NCI-H1092 (cell line): ENCODE results near the gene GRHL3.
A peak's percentile ranks its signal among the peaks of the same experiment; 100 is the strongest.

Experiments
- DNase-seq: peaks from one replicate; lab custom pipeline; 2025; lab: John Stamatoyannopoulos, UW

Gene GRHL3

DNA sequence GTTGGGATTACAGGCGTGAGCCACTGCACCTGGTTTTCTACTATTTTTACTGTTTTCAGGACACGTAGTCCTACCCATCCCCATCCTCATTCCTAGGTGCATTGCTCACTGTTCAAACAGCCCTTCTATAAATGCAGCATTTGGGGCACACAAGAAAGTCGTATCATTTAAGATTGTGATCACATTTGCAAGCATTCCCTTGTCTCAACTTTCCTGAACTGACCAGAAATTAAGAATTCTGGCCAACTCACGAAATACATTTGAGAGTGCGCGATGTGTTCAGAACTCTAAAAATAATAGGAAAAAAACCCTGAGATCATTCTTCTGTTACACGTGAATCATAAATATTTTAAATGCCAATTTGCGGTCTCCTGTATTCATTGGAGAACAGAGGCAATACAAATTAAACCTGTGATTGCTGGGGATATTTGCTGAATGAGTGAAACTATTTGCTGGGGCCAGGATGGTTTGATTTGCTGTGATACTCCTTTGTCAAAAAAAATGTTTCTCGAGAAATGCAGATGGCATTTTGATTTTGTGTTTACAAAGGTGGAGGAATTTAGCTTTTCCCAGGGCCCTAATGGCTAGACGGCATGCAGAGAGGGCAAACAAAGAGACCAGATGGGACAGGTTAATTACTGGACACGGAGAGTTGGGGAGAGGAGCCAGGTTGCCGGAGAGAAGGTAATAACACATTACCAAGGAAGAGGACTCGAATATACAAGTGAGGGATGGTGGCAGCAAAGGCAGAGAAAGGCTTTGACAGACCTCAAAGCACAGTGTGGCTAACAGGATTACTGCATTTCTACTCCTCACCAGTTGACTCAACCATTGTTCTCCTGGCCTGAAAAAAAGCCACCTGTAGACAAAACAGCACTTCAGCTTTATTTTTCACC, 56.0 kb downstream of the GRHL3 start:
- no peak for DNase-seq

GRCh38 chr1:24379733-24380315, 60.7 kb downstream of the GRHL3 start:
- DNase-seq = no peak

GRCh38 chr1:24380508-24380907, 61.4 kb downstream of the GRHL3 start:
- no peak for DNase-seq

- no peak for DNase-seq
Measured at GRCh38 chr1:24381256-24381655, 62.1 kb downstream of the GRHL3 start.

GRCh38 chr1:24382165-24382577, 63.0 kb downstream of the GRHL3 start:
- no peak for DNase-seq

DNA sequence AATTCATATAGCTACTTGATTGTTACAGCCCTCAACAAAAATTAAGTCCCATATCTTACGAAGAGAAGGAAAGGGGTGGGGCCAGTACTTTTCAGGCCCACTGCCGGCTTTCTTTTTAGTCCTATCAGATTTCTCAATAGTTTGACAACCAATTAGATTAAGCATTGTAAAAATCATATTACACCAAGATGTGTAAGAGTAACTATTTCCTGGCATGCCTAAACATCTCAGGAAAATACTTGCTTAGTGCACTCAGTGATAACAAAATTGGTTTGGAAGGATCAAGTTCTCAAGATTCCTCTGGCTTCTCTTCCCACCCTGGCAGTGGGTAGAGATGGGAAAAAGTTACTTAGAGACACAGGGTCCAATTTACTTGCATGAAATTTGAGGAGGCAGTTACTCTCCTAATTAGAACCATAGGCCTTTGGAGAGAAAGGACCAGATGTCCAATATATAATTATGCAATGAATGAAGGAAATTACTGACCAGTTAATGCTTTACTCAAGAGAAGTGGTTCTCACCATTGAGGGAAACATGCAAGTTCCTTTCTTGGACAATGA, 64.3 kb downstream of the GRHL3 start:
- DNase-seq = no peak

DNA sequence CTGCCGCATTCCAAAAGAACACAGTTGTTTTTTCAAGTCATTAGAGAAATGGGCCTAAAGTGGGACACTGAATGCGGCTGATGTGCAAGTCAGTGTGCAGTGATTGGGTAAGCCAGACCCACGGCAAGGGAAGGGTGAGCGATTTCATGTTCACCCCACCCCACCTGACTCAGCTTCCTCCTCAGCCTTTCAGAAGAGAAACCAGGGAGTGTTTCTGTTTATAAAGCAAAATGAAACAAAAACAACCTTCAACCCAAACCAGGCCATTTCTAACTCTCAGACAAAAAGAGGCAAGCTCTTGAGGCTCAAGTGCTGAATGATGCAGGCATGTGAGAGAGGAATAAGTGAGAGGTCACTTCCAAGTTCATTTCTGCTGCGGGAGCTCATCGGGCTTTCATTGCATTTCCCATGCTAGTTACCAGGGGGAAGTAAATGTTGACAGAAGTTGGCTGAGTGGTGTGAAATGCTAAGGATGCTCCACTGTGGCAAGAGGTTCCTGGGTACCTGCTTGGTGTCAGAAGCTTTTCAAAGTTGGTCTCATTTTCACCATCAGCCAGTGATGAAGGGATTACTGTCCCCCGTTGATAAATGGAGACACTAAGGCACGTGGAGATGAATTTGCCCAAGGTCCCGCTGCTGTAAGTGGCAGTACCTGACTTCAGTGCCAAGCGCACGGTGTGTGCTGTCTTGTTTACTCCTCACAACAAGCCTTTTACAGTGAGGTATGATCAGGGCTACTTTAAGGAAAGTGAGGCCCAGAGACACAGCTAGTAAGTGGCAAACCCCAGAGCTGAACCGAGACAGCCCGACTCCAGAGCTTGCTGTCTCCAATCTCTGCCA, 65.3 kb downstream of the GRHL3 start:
- DNase-seq = no peak

- no peak for DNase-seq
Measured at GRCh38 chr1:24385160-24385940, 66.2 kb downstream of the GRHL3 start.

- no peak for DNase-seq
Measured at GRCh38 chr1:24386241-24386640, 67.1 kb downstream of the GRHL3 start.

- no peak for DNase-seq
Measured at GRCh38 chr1:24386931-24387330, 67.8 kb downstream of the GRHL3 start.

DNA sequence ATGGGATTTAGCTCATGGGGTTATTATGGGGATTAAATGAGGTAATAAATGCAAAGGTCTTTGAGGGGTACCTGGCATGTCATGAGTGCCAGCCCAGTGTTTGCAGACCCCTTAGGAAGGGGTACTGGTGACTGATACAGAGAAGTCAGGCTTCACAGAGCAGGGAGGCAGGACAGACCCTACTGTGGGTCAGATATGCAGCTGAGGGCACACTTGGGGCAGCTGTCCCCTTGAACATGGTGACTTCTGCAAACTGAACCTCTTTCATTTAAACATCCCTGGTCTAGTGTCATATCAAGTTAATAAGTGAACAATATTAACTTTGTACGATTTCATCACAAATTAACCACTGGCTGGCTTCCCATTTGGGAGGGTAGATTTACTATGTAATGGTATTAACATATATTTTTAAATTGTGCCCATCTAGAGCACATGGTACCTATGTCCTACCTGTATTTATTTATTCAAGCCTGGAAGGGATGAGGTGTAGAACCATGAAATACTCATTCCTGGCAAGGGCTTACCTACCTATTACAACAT, 68.5 kb downstream of the GRHL3 start:
- DNase-seq = no peak

DNA sequence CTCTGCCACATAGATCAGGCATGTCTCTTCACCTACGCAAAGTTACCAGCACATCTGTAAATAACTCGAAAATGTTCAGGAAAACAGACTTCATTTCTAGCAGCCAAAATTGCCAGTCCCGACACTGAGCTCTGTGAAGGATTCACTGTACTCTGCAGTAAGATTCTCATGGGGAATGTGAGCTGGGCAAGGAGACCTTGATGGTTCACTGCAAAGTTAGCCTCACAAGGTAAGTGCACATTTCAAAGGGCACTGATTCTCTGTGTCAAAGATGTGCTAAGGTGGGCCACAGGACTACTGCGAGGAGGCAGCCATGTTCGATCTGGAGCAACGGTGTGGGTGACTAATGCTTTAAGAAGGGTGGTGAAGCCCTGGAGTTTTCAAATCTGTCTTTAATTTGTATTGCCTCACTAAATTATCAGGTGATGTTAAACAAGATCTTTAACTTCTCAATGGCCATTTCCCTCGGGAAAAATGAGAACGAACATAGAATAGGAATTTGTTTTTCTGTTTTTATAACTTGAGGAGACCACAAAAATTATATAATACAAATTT, 69.3 kb downstream of the GRHL3 start:
- no peak for DNase-seq

- no peak for DNase-seq
Measured at GRCh38 chr1:24389231-24389678, 70.1 kb downstream of the GRHL3 start.

- DNase-seq = peak; percentile 71
Measured at GRCh38 chr1:24390924-24391782, 72.0 kb downstream of the GRHL3 start.

DNA sequence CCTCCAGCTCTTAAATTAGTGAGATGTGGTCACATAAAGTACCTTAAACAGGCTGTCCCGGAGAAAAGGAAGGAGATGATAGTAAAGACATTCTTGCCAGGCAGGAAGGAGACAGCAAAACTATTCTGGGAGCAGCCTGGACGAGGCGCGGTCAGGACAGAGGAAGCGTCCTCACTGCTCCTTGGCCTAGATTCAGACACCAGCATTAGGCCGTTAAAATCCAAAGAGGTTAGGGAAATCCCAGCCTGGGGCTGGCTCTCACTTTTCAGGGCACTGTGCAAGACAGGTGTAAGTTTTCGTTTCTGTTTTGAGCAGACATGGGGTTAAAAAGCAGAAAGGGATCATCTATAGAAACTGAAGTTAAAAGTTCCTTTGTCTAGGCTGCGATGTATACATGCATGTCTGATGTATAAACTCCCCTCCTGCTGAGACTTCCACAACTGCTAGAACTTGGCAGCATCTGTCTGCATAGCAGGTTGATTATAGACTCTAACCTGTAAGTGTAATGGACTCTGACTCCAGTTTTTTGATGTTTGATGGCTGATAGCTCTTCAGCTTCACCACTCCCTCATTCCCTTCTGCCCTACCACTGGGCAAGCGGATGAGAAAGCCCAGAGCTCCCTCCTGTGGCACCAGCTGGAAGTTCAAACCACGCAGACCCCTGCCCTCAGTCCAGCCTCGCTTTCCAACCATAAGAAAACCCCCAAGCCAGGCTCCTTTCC, 72.9 kb downstream of the GRHL3 start:
- DNase-seq = peak; percentile 15

DNA sequence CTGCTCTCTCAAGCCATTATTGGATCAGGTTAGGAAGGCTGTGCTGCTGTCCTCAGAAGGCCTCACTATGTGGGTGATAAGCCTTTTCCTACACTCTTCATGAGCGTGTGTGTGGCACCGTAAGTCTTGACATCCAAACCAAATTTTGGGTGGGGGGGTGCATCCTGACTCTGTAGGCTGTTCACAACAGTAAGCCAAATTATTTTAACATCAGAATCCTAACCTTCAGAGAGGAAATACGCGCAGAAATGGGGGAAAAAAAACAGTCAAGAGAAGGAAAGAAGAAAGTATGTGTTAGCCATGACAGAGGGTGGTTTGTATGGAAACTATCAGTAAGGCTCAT, 73.4 kb downstream of the GRHL3 start:
- no peak for DNase-seq

DNA sequence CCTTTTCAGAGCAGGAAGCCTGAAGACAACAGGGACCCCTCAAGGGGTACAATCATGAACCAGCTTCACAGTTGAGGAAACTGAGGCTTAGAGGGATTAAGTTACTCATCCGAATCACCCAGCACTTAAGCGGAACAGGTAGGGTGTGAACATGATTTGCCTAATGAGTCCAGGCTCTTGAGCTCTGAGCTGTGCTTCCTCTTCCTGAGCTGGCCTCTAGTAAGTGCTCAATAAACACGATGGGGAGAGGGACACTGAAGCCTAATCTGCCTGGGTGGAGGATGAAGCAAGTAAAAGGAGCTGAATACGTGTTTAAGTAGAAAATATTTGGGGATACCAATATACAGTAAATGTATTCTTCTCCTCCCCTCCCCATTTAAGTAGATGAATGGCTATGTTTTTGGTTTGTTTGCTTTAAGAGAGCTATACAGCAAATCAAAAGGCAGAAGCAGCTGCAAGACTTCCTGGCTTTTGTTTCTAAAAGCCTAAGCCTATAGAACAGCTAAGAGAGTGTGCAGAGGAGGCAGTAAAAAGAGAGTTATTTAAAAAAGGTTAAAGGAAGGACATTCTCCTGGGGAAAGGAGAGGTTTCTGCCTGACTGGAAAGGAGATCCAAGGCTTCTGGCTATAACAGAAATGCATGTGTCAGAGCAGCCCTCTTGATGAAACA, 74.0 kb downstream of the GRHL3 start:
- DNase-seq = no peak

GRCh38 chr1:24393892-24394291, 74.7 kb downstream of the GRHL3 start:
- DNase-seq = no peak

DNA sequence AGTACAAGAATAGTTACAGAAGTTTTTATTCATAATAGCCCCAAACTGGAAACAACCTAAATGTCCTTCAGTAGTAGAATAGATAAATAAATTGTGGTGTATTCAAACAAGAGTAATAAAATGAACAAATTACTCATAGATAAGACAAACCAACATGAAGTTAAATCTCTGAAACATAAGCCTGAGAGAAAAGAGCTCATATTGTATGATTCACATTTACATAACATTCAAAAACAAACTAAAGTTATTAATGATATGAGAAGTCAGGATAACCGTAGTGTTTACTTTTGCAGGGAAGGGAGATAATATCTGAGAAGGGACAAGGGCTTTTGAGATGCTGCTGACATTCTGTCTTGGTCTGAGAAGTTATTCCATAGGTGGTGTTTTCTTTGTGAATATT, 80.9 kb downstream of the GRHL3 start:
- DNase-seq = no peak
